ENCODE results near the gene NFKBIL1. TPM values are rescaled to one million over a fixed set of nuclear protein-coding genes. Genes with fewer than 3 reads are reported as not detected.

NFKBIL1 gene
- polyA plus RNA-seq, 1 of the 3 experiments (the other 2 are of a cell fraction) = 17.1 TPM

DNA sequence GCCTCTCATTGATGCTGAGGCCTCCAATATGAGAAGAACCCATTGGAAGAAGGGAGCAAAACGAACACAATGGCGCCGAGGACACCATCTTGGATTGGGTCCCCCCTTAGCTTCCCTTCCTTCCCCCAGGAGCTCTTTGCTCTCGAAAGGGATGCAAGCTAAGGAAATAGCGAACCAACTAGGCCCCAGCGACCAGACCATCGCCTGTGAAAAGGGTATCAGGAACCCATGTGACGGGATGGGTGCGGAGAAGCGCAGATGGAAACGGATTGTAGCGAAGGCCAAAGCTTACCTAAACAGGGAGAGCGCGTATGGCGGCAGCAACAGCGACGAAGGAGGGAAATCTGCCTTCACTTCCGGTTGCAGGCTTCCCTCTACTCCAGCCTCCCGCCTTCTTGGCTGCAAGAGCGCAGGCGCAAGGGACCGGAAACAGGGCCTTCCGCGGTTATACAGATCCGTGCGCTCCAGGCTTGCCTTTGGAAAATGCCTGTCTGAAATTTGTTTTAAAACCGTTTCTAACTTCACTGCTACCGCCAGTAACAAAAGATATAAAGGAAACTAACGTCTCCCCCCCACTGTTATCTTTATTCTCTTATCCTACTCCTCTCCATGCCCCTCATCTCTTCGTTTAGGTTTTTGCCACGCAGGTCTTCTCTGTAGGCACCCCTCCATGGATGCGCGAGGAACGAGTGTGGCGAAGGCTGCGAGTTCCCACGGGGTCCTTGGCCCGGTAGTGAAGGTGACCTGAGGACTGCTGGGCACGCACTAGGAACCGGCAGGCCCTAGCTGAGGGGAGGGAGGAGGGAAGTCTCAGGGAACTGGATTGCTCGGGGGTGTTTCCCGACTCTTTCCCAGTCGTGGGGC is 5.5 kb upstream of the NFKBIL1 start, which contains the start of gene DDX39B (continued):
- TF ChIP-seq NRF1 (IDR thresholded peaks at IDR 0.05; ENCODE audit: low read depth, low read length) = peak; percentile 87
- TF ChIP-seq EZH2phosphoT487 (IDR thresholded peaks at IDR 0.05; ENCODE audit: borderline replicate concordance, low read depth) = no peak
- TF ChIP-seq, protein P1, sequence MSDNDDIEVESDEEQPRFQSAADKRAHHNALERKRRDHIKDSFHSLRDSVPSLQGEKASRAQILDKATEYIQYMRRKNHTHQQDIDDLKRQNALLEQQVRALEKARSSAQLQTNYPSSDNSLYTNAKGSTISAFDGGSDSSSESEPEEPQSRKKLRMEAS (IDR thresholded peaks at IDR 0.05; ENCODE audit: low read depth) = peak; percentile 88
- TF ChIP-seq, protein P2, sequence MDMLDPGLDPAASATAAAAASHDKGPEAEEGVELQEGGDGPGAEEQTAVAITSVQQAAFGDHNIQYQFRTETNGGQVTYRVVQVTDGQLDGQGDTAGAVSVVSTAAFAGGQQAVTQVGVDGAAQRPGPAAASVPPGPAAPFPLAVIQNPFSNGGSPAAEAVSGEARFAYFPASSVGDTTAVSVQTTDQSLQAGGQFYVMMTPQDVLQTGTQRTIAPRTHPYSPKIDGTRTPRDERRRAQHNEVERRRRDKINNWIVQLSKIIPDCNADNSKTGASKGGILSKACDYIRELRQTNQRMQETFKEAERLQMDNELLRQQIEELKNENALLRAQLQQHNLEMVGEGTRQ (IDR thresholded peaks at IDR 0.05; ENCODE audit: borderline replicate concordance, low read depth, low read length) = no peak
- TF ChIP-seq RCOR1 (IDR thresholded peaks at IDR 0.05; ENCODE audit: low read length) = peak; percentile 9; the same call in 1 of the 2 replicates
- TF ChIP-seq RFX5 (IDR thresholded peaks at IDR 0.05; ENCODE audit: low read length) = no peak
- TF ChIP-seq, protein P3, sequence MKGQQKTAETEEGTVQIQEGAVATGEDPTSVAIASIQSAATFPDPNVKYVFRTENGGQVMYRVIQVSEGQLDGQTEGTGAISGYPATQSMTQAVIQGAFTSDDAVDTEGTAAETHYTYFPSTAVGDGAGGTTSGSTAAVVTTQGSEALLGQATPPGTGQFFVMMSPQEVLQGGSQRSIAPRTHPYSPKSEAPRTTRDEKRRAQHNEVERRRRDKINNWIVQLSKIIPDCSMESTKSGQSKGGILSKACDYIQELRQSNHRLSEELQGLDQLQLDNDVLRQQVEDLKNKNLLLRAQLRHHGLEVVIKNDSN (IDR thresholded peaks at IDR 0.05; ENCODE audit: borderline replicate concordance, low read depth) = no peak
- no peak for TF ChIP-seq RXRA (IDR thresholded peaks at IDR 0.05; ENCODE audit: borderline replicate concordance, low read depth)
- peak; percentile 78 for TF ChIP-seq MXI1 (IDR thresholded peaks at IDR 0.05; ENCODE audit: low read depth, low read length)
- TF ChIP-seq GABPA (IDR thresholded peaks at IDR 0.05; ENCODE audit: low read depth) = peak; percentile 85

DNA sequence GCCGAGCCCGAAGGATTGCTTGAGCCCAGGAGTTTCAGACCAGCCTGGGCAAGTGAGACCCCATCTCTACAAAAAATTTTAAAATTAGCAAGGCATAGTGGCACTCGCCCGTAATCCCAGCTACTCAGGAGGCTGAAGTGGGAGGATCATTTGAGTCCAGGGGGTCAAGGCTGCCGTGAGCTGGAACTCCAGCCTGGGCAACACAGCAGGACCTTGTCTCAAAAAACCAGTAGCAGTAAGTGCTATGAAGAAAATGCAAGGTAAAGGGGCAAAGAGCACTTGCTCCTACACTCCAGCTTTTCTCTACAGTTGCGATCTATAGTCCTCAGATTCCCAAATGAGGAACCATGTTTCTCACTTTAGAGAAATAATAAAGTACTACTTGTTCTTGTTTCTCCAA is 3.8 kb upstream of the NFKBIL1 start:
- H3K4me1 ChIP-seq (ENCODE audit: control insufficient read depth in 1 of 2, insufficient read depth in 2 of 2, low read depth in 1 of 2, low read length in 1 of 2) = peaks cover 18 to 29% of the 10 kb centered on the region in 2 experiments
- H2AFZ ChIP-seq (ENCODE audit: low read depth) = no peak overlapping the region
- WGBS (ENCODE audit: low lambda C conversion rate) = 95% methylated on average over 6 of the region's 6 CpGs
- TF ChIP-seq, protein P4, sequence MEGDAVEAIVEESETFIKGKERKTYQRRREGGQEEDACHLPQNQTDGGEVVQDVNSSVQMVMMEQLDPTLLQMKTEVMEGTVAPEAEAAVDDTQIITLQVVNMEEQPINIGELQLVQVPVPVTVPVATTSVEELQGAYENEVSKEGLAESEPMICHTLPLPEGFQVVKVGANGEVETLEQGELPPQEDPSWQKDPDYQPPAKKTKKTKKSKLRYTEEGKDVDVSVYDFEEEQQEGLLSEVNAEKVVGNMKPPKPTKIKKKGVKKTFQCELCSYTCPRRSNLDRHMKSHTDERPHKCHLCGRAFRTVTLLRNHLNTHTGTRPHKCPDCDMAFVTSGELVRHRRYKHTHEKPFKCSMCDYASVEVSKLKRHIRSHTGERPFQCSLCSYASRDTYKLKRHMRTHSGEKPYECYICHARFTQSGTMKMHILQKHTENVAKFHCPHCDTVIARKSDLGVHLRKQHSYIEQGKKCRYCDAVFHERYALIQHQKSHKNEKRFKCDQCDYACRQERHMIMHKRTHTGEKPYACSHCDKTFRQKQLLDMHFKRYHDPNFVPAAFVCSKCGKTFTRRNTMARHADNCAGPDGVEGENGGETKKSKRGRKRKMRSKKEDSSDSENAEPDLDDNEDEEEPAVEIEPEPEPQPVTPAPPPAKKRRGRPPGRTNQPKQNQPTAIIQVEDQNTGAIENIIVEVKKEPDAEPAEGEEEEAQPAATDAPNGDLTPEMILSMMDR (IDR thresholded peaks at IDR 0.05) = no peak
- TF ChIP-seq EP300 (IDR thresholded peaks at IDR 0.05; ENCODE audit: borderline replicate concordance in 1 of 2, low read depth in 1 of 2, low read length in 1 of 2) (no peak), SMC3 (IDR thresholded peaks at IDR 0.05; ENCODE audit: low read depth, low read length) (no peak), POLR2AphosphoS5 (IDR thresholded peaks at IDR 0.05; ENCODE audit: low read depth, low read length) (no peak), RFX5 (IDR thresholded peaks at IDR 0.05; ENCODE audit: low read length) (no peak), FOXM1 (IDR thresholded peaks at IDR 0.05; ENCODE audit: low read depth) (no peak), YY1 (IDR thresholded peaks at IDR 0.05; ENCODE audit: low read depth) (no peak), TEAD4 (IDR thresholded peaks at IDR 0.05; ENCODE audit: borderline replicate concordance, insufficient read depth) (no peak), TCF12 (IDR thresholded peaks at IDR 0.05) (no peak), NFIC (IDR thresholded peaks at IDR 0.05; ENCODE audit: borderline replicate concordance) (no peak), TAF1 (IDR thresholded peaks at IDR 0.05; ENCODE audit: borderline replicate concordance, low read depth, low read length) (no peak), MXI1 (IDR thresholded peaks at IDR 0.05; ENCODE audit: low read depth, low read length) (no peak), RAD21 (IDR thresholded peaks at IDR 0.05; ENCODE audit: low read length) (no peak), GATA2 (CRISPR knock-in tag; IDR thresholded peaks at IDR 0.05) (no peak), CHD2 (IDR thresholded peaks at IDR 0.05; ENCODE audit: low read length, partially characterized antibody) (no peak), JUND (IDR thresholded peaks at IDR 0.05) (no peak), EZH2phosphoT487 (IDR thresholded peaks at IDR 0.05; ENCODE audit: borderline replicate concordance, low read depth) (no peak)
- TF ChIP-seq, protein P1 (IDR thresholded peaks at IDR 0.05; ENCODE audit: low read depth) = no peak
- TF ChIP-seq, protein P5, sequence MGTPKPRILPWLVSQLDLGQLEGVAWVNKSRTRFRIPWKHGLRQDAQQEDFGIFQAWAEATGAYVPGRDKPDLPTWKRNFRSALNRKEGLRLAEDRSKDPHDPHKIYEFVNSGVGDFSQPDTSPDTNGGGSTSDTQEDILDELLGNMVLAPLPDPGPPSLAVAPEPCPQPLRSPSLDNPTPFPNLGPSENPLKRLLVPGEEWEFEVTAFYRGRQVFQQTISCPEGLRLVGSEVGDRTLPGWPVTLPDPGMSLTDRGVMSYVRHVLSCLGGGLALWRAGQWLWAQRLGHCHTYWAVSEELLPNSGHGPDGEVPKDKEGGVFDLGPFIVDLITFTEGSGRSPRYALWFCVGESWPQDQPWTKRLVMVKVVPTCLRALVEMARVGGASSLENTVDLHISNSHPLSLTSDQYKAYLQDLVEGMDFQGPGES (IDR thresholded peaks at IDR 0.05; ENCODE audit: low read depth, low read length) = no peak
- TF ChIP-seq, protein P3 (IDR thresholded peaks at IDR 0.05; ENCODE audit: borderline replicate concordance, low read depth) = no peak
- H3F3A ChIP-seq (replicated peaks; ENCODE audit: insufficient read depth) = peaks cover 14% of the 10 kb centered on the region
- peaks cover 16 to 17% of the 10 kb centered on the region in 2 experiments for H3K36me3 ChIP-seq (replicated peaks in 1 of 2; ENCODE audit: control insufficient read depth in 1 of 2, insufficient read depth in 2 of 2, low read length in 1 of 2)
- POLR2A ChIA-PET = no interaction called here
- no peak overlapping the region for H3K4me3 ChIP-seq (ENCODE audit: low read depth in 2 of 2, low read length in 1 of 2)
- DNase-seq = no peak
- H3K9me2 ChIP-seq = no peaks in the 10 kb centered on the region
- H3K4me2 ChIP-seq = no peak overlapping the region
- CTCF ChIA-PET = interaction anchor here (11.9 kb wide), 1 partner anchor 55 kb away, joined by 301 read pairs; the partner anchor contains the start of gene NCR3
- peaks cover 24% of the 10 kb centered on the region for H4K20me1 ChIP-seq (ENCODE audit: insufficient read depth)
- no peak overlapping the region for H3K9ac ChIP-seq
- no peaks in the 10 kb centered on the region for H3K27me3 ChIP-seq (ENCODE audit: insufficient read depth)
- H3K9me3 ChIP-seq = no peaks in the 10 kb centered on the region
- H3K27ac ChIP-seq (ENCODE audit: low read depth in 2 of 2, low read length in 1 of 2) = peak overlapping the region in 1 of 2 experiments; percentile 95; a peak in 1 of 4 replicates
- H3K79me2 ChIP-seq (ENCODE audit: insufficient read depth) = peaks cover 53% of the 10 kb centered on the region
